ENCODE results near the gene ADCY5.

ADCY5 gene

GRCh38 chr3:123424999-123425712, 23.7 kb downstream of the ADCY5 start:
- DNase-seq: no peak

GRCh38 chr3:123424321-123424998, 24.4 kb downstream of the ADCY5 start:
- no peak for DNase-seq

DNA sequence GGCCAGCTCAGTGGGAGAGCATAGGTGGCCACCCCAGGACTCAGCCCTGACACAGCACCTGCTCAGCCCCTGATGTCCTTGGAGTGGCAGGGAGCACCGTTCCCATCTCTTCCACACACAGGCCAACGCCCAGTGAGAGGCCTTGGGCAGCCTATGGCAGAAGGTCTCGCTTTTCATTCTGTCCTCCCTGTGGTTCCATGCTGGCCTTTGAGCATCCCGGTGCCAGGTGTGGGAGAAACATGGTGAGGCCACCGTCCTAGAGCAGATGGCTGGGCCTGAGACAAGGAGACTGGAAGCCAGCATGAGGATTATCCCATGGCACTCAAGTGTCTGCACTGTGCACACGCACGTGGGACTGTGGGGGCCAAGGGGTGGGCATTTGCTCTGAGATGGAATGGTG, 25.1 kb downstream of the ADCY5 start:
- DNase-seq: no peak

DNA sequence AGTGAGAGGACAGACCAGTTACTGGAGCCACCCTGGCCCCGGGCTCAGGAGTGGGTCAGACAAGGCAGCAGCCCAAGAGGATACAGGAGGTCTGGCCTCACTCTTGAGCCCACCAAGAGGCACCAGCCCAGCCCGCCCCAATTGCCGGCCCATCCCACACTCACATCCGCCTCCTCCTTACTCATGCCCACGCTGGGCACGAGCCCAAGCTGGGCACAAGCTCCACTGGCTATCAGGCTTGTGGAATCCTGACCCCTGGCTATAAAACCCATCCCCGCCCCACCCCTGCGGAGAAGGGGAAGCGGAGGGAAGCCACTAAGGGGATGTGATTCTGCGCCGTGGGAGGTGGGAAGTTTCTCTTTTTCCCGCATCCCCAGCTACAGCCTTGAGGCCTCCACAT, 25.9 kb downstream of the ADCY5 start:
- DNase-seq: no peak

- DNase-seq: no peak
Measured at GRCh38 chr3:123422457-123422856, 26.4 kb downstream of the ADCY5 start.

GRCh38 chr3:123421353-123422174, 27.3 kb downstream of the ADCY5 start:
- DNase-seq: no peak

GRCh38 chr3:123420416-123420968, 28.4 kb downstream of the ADCY5 start:
- no peak for DNase-seq

DNA sequence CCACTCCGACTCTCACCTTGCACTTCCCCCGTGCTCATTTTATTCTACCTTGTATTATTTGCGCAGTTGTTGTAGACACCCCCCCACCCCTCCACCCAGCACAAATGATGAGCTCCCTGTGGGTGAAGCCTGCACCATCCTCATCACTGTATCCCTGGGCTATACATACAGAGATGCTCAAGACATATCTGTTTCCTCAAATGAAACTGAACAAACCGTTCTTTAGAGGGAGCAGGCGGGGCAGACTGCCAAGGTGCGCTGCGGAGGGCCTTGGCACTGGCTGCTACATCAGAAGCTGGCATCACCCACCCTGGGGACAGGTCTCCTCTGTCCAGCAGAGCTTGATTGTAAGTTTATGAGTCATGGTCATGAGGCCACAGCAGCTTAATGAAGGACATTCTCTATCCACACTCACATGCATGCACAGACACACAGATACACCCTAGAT, 29.0 kb downstream of the ADCY5 start:
- DNase-seq: no peak

DNA sequence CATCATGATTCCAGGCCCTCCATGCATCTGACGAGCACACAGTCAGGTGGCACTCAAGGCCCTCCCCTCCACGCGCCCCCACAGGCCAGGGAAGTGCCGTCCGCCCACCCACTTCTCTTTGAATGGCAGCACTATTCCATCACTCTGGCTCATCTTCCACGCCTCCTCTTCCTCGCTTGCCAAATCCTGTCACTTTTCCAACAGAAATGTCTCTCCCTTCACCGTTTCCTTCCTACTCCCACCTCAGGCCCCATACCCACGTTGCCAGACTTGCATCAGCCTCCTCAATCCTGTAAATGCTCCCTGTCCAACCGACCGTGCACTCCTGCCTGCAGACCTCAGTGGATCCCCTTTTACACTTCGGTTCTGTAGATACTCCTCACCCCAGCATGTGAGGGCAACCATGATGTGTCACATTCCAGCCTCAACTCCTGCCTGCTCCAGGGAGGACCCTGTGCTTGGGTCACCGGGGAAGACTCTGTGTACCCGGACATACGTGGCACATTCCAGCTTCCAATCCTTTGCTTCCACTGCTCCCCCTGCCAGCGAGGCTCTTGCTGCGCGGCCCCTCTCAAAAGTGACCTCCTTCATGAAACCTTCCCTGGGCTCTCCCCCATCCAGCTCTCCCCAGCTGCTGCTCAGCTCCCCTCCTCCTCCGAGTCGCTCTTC, 29.6 kb downstream of the ADCY5 start:
- DNase-seq: no peak

DNA sequence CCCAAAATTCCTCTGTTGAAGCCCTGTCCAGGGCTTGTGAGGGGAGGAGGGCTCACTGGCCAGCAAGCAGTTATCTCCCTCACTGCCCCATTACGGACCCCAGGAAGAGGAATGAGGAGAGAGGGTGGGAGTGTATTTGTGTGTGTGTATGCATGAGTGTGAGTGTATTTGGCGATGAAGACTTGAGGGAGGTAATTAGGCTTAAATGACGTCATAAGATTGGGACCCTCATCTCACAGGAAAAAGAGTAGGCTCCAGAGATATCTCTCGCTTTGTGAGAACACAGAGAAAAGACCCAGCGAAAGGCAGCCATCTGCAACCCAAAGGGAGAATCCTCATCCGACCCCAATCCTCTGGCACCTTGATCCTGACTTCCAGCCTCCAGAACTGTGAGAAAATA, 32.2 kb downstream of the ADCY5 start:
- DNase-seq: no peak

DNA sequence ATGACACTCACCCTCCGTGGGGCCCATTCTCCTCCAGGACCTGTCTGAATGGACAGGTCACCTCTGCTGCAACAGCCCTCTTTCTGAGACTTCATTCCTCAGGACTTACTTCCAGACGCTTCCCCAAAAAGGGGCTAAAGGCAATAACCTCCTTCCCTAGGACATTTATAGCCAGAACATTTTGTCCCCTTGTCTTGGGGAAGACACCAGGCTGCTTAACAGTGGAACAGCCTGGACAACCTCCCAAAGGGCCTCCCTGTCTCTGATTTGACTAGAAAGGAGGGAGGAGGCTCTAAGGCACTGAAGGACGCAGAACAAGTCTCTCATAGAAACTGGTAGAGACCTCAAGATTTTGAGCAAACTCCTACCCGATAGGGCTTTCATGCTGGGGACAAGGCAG, 32.7 kb downstream of the ADCY5 start:
- no peak for DNase-seq

DNA sequence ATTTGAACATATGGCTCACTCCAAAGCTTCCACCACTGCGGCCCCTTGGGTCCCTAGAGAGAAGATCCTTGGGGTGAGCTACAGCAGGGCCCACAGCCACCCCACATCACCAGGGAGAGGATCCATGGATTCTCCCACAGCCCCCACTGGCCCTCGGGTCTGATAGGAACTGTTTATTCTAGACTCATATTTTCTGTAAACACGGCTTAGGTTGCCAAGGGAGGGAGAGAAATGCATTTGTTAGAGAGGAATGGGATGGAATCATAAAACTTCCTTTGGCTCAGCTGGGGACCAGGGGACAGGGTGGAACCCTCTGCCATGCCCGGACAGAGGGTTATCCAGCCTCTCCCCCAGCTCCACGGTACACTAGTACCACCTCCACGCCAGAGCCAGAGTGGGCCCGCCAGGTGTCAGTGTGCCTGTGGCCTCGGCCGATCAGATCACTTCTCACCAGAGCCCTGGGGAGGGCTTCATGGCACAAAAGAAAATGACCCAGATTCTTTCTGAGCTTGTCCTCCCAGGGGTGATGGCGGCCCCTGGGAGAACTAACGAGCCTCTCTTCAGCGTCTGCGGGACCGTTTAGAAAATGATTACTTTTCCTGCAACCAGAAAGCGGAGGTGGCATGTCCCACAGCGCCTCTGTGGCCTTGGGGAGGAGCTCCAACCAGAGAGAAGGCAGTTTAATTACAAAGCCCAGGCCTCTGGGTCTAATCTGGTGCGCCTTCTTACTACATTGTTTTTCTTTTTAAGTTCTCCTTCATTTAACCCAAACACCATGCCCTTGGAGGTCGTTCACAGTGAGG, 33.7 kb downstream of the ADCY5 start:
- DNase-seq: no peak

DNA sequence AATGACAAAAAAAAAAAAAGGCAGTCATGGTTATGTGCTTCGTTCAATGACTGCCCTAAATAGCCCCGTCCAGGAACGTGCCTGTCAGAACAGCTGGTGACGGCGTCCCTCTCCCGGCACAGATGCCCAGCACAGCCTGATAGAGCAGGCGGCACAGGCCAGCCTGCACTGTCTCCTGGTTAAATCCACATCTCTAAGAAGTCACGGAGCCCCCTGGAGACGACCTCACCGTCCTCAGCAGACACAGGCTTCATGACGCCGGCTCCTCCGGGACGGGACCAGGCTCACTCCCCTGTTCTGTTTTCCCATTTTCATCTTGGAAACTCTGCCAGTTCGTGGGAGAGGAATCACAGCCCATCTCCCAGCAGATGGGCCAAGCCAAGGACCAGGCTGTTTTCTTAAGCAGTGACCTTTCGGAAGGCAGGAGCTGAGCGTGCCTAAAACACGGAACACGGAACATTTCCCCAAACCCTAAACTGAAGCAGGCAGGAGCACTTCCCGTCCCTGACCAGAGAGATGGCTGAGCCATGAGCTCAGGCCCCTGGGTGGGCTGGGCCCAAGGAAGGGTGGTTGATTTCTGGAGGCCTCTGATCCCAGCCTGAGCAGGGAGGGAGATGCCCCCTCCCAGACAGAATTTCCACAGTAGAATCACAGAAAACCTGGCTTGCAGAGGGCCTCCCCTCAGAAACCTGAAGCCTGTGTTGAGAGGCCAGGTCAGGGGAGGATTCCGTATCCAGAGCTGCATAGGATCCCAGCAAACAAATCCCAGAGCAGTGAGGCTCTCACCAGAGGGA, 35.9 kb downstream of the ADCY5 start:
- DNase-seq: no peak

DNA sequence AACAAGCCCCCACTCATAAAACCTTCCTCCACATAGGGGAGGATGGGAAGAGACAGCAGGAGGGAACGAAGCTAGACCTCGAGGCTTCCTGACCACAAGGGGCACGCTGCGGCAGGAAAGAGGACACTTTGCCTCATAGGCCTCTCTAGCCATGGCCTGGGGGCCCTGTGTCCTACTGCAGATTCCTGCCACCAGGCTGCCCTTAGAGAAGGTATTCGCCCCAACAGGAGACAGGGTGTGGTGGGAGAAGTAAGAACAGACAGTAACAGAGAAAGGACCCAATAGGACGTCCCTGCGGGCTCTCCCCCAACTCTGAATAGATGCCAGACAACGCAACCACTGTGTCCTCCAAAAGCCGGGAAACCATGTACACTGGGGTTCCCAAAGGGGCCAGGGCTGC, 36.8 kb downstream of the ADCY5 start:
- no peak for DNase-seq

- DNase-seq: no peak
Measured at GRCh38 chr3:123411340-123412040, 37.4 kb downstream of the ADCY5 start.

DNA sequence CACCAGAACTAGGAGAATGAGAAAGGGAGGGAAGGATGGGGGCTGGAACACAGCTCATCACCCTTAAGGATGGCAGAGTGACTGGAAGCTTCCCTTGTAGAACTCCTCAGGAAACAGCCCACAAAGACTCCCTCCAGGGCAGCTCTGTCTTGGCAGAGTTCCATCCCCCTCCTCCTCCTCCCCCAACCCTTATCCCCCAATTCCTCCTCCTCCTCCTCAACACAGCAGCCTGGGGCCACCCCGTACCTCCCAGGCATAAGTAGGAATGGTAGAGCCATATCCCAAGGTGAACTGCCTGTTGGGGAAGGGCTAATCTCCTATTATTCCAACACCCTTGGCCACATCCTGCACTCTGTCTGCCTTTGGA, 38.8 kb downstream of the ADCY5 start:
- no peak for DNase-seq

GRCh38 chr3:123409443-123410148, 39.3 kb downstream of the ADCY5 start:
- peak; percentile 21 to 59 for DNase-seq

DNA sequence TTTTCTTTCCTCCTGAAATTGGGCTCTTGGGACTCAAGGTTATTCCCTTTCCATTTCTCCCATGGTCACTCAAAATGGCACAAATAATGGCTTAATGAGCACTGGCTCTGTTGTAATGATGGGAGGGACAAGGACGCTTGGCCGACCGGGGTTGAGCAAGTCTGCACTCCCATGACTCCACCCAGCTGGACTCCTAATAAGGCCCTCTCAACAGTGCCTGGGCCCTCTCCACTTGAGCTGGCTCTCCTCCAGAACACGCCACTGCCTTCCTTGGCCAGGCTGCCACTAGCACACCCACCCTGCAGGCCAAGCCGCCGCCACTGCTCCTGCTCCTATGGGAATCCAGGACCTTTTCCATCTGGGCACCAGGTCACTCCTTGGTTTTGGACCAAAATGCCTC, 42.3 kb downstream of the ADCY5 start:
- no peak for DNase-seq

DNA sequence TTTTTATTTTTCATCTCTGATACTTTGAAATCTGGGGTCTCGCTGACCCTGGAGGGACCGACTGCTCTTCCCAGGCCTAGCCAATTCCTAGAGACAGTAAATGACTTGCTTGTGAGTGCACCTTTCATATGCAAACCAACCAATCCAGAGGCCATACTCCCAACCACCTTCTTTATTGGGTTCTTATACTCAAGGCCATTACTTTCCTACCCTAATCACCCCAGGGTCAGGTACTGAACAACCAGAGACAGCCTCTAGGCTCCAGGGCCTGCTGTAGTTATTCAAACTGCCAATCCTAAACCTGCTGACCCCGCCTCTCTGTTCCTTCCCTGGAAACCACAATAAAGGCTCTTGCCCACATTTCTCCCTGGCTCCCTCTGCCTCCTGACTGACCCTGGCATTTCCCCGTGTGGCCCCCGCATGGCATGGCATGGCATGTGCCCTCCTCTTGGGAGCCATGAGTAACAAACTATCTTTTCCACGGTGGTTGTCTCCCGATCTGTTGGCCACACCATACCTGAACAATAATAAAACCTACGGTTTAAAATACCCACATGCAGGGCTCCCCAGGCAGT, 42.9 kb downstream of the ADCY5 start:
- DNase-seq: no peak

- no peak for DNase-seq
Measured at GRCh38 chr3:123405021-123405420, 43.9 kb downstream of the ADCY5 start.

Data from NCI-H2081 (cell line).